Activated naive CD8-positive, alpha-beta T cell treated with anti-CD3 and anti-CD28 coated beads for 36 hours (primary cell): ENCODE results near the gene PIK3R2. TPM values are rescaled to one million over a fixed set of nuclear protein-coding genes. Genes with fewer than 3 reads are reported as not detected.
A peak's percentile ranks its signal among the peaks of the same experiment; 100 is the strongest.

Source experiments
- DNase-seq: peaks from one replicate; pipeline ENCODE4 v3.0.0; 2021
- H3K27ac Mint-ChIP-seq: one replicate; pipeline ENCODE4 v1.8.0; 2022; ENCODE audit warnings: mild to moderate bottlenecking, moderate library complexity, mixed read lengths
- H3K27me3 Mint-ChIP-seq: one replicate; pipeline ENCODE4 v1.8.0; 2022; ENCODE audit warnings: mild to moderate bottlenecking, mixed read lengths
- H3K36me3 Mint-ChIP-seq: one replicate; pipeline ENCODE4 v1.8.0; 2021; ENCODE audit warnings: mild to moderate bottlenecking, mixed read lengths
- H3K4me1 Mint-ChIP-seq: one replicate; pipeline ENCODE4 v1.8.0; 2021; ENCODE audit warnings: mixed read lengths
- H3K4me3 Mint-ChIP-seq: one replicate; pipeline ENCODE4 v1.8.0; 2022; ENCODE audit warnings: mild to moderate bottlenecking, moderate library complexity, mixed read lengths
- H3K9me3 Mint-ChIP-seq: one replicate; pipeline ENCODE4 v1.8.0; 2022; ENCODE audit warnings: mixed read lengths
- total RNA-seq, 2 experiments: library from RNA; stranded (reverse); gene quantifications; one replicate each; pipeline ENCODE4 v1.2.3, GENCODE V29; 2021

Gene PIK3R2
- total RNA-seq, 2 experiments from 2014 or later, result 18.5 to 21.1 TPM

GRCh38 chr19:18137657-18138339 lies 15.2 kb upstream of the PIK3R2 start:
- no peak for DNase-seq
- Mint-ChIP-seq H3K4me3 (no peak overlapping the region), H3K27ac (no peak overlapping the region), H3K9me3 (no peaks in the 10 kb centered on the region), H3K4me1 (no peaks in the 10 kb centered on the region), H3K36me3 (peaks cover 11% of the 10 kb centered on the region), H3K27me3 (no peaks in the 10 kb centered on the region)

- no peak overlapping the region for H3K4me3 Mint-ChIP-seq
- H3K4me1 Mint-ChIP-seq, result no peaks in the 10 kb centered on the region
- no peaks in the 10 kb centered on the region for H3K27me3 Mint-ChIP-seq
- H3K9me3 Mint-ChIP-seq, result no peaks in the 10 kb centered on the region
- H3K27ac Mint-ChIP-seq, result no peak overlapping the region
- no peak for DNase-seq
- peaks cover 16% of the 10 kb centered on the region for H3K36me3 Mint-ChIP-seq
Observed at GRCh38 chr19:18140473-18140872, 12.5 kb upstream of the PIK3R2 start.

- no peak for DNase-seq
- Mint-ChIP-seq H3K27me3 (no peaks in the 10 kb centered on the region), H3K4me1 (no peaks in the 10 kb centered on the region), H3K27ac (no peak overlapping the region), H3K4me3 (no peak overlapping the region), H3K36me3 (peaks cover 18% of the 10 kb centered on the region), H3K9me3 (no peaks in the 10 kb centered on the region)
Observed at GRCh38 chr19:18141031-18141430, 11.9 kb upstream of the PIK3R2 start.

GRCh38 chr19:18143902-18144301 lies 9.1 kb upstream of the PIK3R2 start:
- no peaks in the 10 kb centered on the region for H3K4me1 Mint-ChIP-seq
- H3K27ac Mint-ChIP-seq, result no peak overlapping the region
- H3K9me3 Mint-ChIP-seq, result no peaks in the 10 kb centered on the region
- DNase-seq, result no peak
- no peaks in the 10 kb centered on the region for H3K27me3 Mint-ChIP-seq
- peaks cover 23% of the 10 kb centered on the region for H3K36me3 Mint-ChIP-seq
- no peak overlapping the region for H3K4me3 Mint-ChIP-seq

GRCh38 chr19:18144361-18144760 lies 8.6 kb upstream of the PIK3R2 start:
- H3K4me3 Mint-ChIP-seq, result no peak overlapping the region
- no peak for DNase-seq
- H3K27me3 Mint-ChIP-seq, result no peaks in the 10 kb centered on the region
- H3K9me3 Mint-ChIP-seq, result no peaks in the 10 kb centered on the region
- H3K4me1 Mint-ChIP-seq, result no peaks in the 10 kb centered on the region
- H3K27ac Mint-ChIP-seq, result no peak overlapping the region
- peaks cover 21% of the 10 kb centered on the region for H3K36me3 Mint-ChIP-seq

- H3K4me3 Mint-ChIP-seq, result no peak overlapping the region
- H3K36me3 Mint-ChIP-seq, result peaks cover 21% of the 10 kb centered on the region
- no peaks in the 10 kb centered on the region for H3K9me3 Mint-ChIP-seq
- H3K27ac Mint-ChIP-seq, result no peak overlapping the region
- DNase-seq, result no peak
- no peaks in the 10 kb centered on the region for H3K4me1 Mint-ChIP-seq
- no peaks in the 10 kb centered on the region for H3K27me3 Mint-ChIP-seq
Observed at GRCh38 chr19:18144906-18145305, 8.1 kb upstream of the PIK3R2 start.

- Mint-ChIP-seq H3K27me3 (no peaks in the 10 kb centered on the region), H3K4me1 (no peaks in the 10 kb centered on the region), H3K4me3 (no peak overlapping the region), H3K36me3 (peaks cover 18% of the 10 kb centered on the region), H3K9me3 (no peaks in the 10 kb centered on the region), H3K27ac (no peak overlapping the region)
- DNase-seq, result no peak
Observed at GRCh38 chr19:18145391-18145999, 7.5 kb upstream of the PIK3R2 start.

- H3K9me3 Mint-ChIP-seq, result no peaks in the 10 kb centered on the region
- peaks cover 14% of the 10 kb centered on the region for H3K36me3 Mint-ChIP-seq
- peaks cover 7% of the 10 kb centered on the region for H3K4me1 Mint-ChIP-seq
- no peaks in the 10 kb centered on the region for H3K27me3 Mint-ChIP-seq
- H3K27ac Mint-ChIP-seq, result no peak overlapping the region
- no peak overlapping the region for H3K4me3 Mint-ChIP-seq
- no peak for DNase-seq
Observed at GRCh38 chr19:18147396-18147795, 5.6 kb upstream of the PIK3R2 start.

GRCh38 chr19:18149596-18149975 lies 3.4 kb upstream of the PIK3R2 start:
- Mint-ChIP-seq H3K9me3 (no peaks in the 10 kb centered on the region), H3K27me3 (no peaks in the 10 kb centered on the region), H3K36me3 (peaks cover 11% of the 10 kb centered on the region), H3K27ac (no peak overlapping the region), H3K4me3 (no peak overlapping the region), H3K4me1 (peaks cover 15% of the 10 kb centered on the region)
- DNase-seq, result no peak

GRCh38 chr19:18150776-18151624 lies 2.0 kb upstream of the PIK3R2 start:
- no peak for DNase-seq
- Mint-ChIP-seq H3K27me3 (no peaks in the 10 kb centered on the region), H3K4me3 (peak overlapping the region; percentile 80), H3K4me1 (peaks cover 16% of the 10 kb centered on the region), H3K36me3 (peaks cover 9% of the 10 kb centered on the region), H3K9me3 (no peaks in the 10 kb centered on the region), H3K27ac (peak overlapping the region; percentile 95)

- H3K27me3 Mint-ChIP-seq, result no peaks in the 10 kb centered on the region
- H3K4me1 Mint-ChIP-seq, result peaks cover 16% of the 10 kb centered on the region
- H3K9me3 Mint-ChIP-seq, result no peaks in the 10 kb centered on the region
- H3K36me3 Mint-ChIP-seq, result peaks cover 4% of the 10 kb centered on the region
- H3K4me3 Mint-ChIP-seq, result peak overlapping the region; percentile 80
- H3K27ac Mint-ChIP-seq, result peak overlapping the region; percentile 95
- DNase-seq, result peak; percentile 98
Observed at GRCh38 chr19:18152442-18152816, 534 bp upstream of the PIK3R2 start.

GRCh38 chr19:18153556-18154134 lies 682 bp downstream of the PIK3R2 start:
- H3K27ac Mint-ChIP-seq, result peak overlapping the region; percentile 77
- DNase-seq, result peak; percentile 47
- no peaks in the 10 kb centered on the region for H3K27me3 Mint-ChIP-seq
- H3K9me3 Mint-ChIP-seq, result no peaks in the 10 kb centered on the region
- H3K4me3 Mint-ChIP-seq, result peak overlapping the region; percentile 90
- H3K4me1 Mint-ChIP-seq, result peaks cover 16% of the 10 kb centered on the region
- H3K36me3 Mint-ChIP-seq, result peaks cover 2% of the 10 kb centered on the region

GRCh38 chr19:18155095-18156087 lies 2.4 kb downstream of the PIK3R2 start:
- H3K4me3 Mint-ChIP-seq, result peak overlapping the region; percentile 7
- H3K27ac Mint-ChIP-seq, result no peak overlapping the region
- H3K9me3 Mint-ChIP-seq, result no peaks in the 10 kb centered on the region
- H3K4me1 Mint-ChIP-seq, result peaks cover 19% of the 10 kb centered on the region
- DNase-seq, result no peak
- peaks cover 6% of the 10 kb centered on the region for H3K36me3 Mint-ChIP-seq
- no peaks in the 10 kb centered on the region for H3K27me3 Mint-ChIP-seq

GRCh38 chr19:18156268-18156667 lies 3.3 kb downstream of the PIK3R2 start:
- H3K4me3 Mint-ChIP-seq, result no peak overlapping the region
- no peak for DNase-seq
- H3K4me1 Mint-ChIP-seq, result peaks cover 22% of the 10 kb centered on the region
- no peak overlapping the region for H3K27ac Mint-ChIP-seq
- peaks cover 7% of the 10 kb centered on the region for H3K36me3 Mint-ChIP-seq
- no peaks in the 10 kb centered on the region for H3K27me3 Mint-ChIP-seq
- H3K9me3 Mint-ChIP-seq, result no peaks in the 10 kb centered on the region
